Islet of Langerhans (tissue), 1 donor: Measurements from ENCODE around the gene ATRNL1.

Experiments used
- FAIRE-seq: peaks from one replicate; lab custom pipeline; 2011; peaks lifted over from hg19 to GRCh38; lab: Jason Lieb, UNC

Gene ATRNL1

GRCh38 chr10:115992236-115992986 lies 899.2 kb downstream of the ATRNL1 start:
- no peak for FAIRE-seq

DNA sequence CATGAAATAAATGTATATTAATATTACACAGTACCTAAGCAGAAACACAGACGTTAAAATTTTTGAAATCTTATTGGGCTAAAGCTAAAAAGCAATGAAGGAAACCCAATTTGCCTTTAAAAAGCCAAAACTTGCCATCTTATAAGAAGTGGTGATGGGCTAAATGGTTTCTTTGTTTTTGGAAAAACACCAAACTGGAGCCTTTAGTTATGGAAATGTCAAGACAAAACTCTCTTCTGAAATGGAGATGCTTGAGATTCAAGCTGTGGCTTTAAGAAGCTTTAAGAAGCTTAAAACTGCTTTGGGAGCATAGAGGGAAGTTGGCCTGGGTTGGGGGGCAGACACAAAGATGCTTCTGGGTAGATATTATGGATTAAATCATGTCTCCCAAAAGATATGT lies 902.9 kb downstream of the ATRNL1 start:
- no peak for FAIRE-seq

GRCh38 chr10:115998301-115998700 lies 905.1 kb downstream of the ATRNL1 start:
- FAIRE-seq, result no peak
